Ureter (tissue), 1 donor: ENCODE data around the gene NKAIN2. TPM values are rescaled to one million over a fixed set of nuclear protein-coding genes. Genes with fewer than 3 reads are reported as not detected.
"Not testable (repeated sequence)": the region's sequence is repeated elsewhere in the genome, so short reads cannot be mapped to it uniquely, and the experiment has no call there.

Experiments
- DNase-seq: peaks from one replicate; pipeline ENCODE4 v3.0.0-alpha.2; 2020; ENCODE audit warnings: low spot score
- total RNA-seq: library from RNA; stranded (reverse); gene quantifications from one replicate; pipeline ENCODE4 v1.2.4, GENCODE V29; 2023
- donor health status: DM: yes; HTN: yes; CAD: no.

The NKAIN2 gene
- total RNA-seq, 1 donor from 2014 or later, result 0.73 TPM

GRCh38 chr6:124205921-124206320 lies 402.3 kb downstream of the NKAIN2 start:
- DNase-seq, result no peak

GRCh38 chr6:124223611-124224345 lies 420.1 kb downstream of the NKAIN2 start:
- DNase-seq, result no peak

GRCh38 chr6:124226396-124226795 lies 422.7 kb downstream of the NKAIN2 start:
- no peak for DNase-seq

DNA sequence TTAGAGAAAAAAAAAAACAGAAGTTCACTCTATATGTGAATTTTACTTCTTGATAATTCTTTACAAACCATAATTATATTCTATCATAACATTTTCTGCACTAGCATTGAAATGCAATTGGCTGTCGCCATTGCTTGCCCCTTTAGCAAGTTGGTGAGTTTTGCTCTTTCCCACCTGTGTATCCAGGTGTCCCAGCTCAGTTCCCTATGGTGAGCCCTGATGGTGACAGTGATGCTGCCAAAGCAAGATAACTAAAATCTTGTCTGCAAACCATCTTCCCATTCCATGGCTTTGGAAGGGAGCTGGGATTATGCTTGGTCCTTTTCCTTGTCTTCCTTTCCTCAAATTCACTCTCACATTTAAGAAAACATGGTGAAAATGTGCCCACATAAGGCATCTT lies 429.6 kb downstream of the NKAIN2 start:
- no peak for DNase-seq

- no peak for DNase-seq
Observed at GRCh38 chr6:124234801-124235200, 431.1 kb downstream of the NKAIN2 start.

GRCh38 chr6:124237911-124238310 lies 434.2 kb downstream of the NKAIN2 start:
- DNase-seq, result no peak

DNA sequence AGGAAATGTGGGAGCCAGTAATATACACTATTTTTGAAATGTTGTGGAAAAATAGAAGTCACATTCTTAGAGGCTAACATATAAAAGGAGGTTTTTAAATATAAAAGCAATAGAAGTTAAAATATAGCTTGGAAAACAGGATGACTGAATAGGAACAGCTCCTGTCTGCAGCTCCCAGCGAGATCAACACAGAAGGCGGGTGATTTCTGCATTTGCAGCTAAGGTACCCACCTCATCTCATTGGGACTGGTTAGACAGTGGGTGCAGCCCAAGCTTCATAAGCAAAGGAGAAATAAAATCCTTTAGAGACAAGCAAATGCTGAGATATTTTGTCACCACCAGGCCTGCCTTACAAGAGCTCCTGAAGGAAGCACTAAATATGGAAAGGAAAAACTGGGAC lies 434.7 kb downstream of the NKAIN2 start:
- DNase-seq, result not testable (repeated sequence)

DNA sequence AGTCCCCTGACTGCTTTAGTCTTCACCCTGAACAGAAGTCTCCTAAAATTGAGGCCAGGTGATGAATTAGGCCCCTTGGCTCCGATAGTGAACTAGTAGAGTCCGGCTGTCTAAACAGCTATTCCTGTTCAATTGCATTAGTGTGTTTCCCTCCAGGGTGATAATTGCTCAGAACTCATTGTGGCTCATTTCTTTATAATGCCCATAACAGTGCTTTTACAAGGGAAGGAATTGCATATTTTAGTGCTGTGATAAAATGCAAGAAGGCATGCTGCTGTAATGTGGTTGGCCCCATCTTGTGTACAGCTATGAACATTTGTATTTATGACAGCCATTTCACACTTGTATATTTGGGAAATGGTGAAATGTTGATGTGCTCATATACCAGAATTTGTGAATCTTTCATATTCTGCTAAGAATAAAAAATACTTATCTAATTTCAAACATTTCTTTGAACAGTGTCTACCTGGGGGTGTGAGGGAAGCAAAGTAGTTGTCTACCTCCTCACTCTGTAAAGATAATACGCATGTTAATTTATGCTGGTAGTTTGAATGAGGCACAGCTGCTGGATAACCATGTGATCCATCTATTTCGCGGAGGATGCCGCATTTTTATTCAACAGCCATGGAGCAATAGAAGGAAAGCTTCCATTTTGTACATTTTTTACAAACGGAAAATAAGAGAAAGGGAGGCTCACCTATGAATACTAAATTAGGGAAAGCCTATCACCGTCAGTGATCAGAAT lies 451.4 kb downstream of the NKAIN2 start:
- no peak for DNase-seq

DNA sequence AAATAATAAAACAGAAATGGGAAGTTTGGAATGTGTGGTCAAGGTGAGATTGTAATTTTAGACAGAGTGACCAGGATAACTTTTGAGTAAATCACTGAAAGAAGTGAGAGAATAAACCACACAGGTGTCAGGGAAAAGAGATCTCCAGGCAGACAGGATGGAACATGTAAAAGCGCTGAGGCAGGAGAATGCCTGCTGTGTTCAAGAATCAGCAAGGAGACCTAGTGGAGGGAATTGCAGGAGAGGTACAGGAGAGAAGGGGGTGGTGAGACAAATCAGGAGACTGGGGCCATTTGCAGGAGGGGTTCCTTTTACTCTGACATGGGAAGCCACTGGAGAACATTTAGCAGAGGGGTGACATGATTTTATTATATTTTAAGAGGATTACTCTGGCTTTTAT lies 456.7 kb downstream of the NKAIN2 start:
- DNase-seq, result no peak

- DNase-seq, result no peak
Observed at GRCh38 chr6:124269733-124270132, 466.1 kb downstream of the NKAIN2 start.

DNA sequence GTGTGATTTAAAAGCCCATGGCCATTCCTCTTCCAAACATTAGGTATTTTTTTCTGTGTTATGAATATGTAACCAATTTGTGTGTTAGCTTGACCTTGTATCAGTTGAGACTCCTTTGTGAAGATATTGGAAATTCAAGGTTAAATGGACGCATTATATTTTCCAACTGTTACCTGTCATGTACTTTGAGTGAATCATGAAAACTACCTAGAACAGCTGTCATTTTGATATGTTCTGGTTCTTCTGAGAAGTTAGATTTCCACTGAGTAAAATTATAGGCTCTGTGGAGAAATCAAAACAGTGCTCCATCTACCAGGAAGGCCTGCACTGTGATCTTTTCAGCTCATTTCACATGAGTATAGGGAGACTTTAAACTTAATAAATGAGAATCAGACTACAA lies 470.0 kb downstream of the NKAIN2 start:
- DNase-seq, result no peak

- DNase-seq, result no peak
Observed at GRCh38 chr6:124282541-124282940, 478.9 kb downstream of the NKAIN2 start.

DNA sequence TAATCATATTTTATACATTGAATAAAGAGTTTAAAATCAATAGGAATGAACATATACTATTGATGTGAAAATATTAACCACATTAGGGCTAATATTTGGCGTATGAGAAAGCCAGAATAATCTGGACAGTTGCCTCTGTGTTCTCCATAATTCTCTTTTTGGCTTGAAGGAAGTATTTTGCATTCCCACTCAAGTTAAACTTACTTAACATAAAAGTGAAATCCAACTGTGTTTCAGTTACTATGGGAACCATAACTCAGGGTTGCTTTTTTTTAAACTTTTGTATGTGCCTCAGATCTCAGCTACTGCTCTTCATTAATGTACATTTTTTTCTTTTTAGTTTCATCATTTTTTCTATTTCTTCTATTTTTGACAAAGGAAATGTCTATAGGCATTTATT lies 479.8 kb downstream of the NKAIN2 start:
- DNase-seq, result no peak

GRCh38 chr6:124285146-124285545 lies 481.5 kb downstream of the NKAIN2 start:
- DNase-seq, result no peak

GRCh38 chr6:124294574-124295200 lies 491.0 kb downstream of the NKAIN2 start:
- DNase-seq, result no peak

DNA sequence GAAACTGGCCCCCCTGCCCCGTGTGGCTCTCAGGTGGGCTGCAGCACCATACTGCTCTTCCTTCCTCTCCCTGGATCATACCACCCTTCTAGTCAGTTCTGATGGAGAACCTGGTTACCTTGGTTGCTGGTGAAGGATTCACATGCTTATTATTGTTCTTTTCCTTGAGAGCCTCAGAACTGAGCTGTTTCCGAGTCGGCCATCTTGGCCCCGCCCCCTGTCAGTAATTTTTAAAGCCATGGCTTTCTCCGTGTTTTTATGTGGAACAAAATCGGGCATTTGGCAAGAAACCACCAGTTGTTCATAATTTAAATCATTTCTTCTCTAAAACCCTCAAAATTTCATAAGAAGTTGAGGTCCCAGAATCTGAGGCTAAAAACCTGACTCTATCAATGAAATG lies 493.8 kb downstream of the NKAIN2 start:
- no peak for DNase-seq

DNA sequence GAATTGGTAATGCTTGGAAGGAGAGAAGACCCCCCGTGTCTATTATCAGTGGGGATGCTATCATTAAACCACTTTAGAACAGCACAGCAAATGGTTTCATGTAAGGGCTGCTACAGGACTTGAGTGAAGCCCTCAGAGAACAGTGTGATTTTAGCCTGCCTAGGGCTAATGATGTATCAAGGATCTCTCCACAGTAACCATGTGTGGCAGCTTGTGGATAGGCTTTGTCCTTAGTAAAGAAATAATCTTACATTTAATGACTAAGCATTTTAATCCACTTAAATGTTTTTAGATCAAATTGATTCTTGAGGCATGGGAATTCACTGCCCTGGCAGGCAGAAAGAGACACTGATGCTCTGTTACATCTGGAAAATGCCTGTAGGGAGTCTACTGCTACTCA lies 495.1 kb downstream of the NKAIN2 start:
- DNase-seq, result no peak

DNA sequence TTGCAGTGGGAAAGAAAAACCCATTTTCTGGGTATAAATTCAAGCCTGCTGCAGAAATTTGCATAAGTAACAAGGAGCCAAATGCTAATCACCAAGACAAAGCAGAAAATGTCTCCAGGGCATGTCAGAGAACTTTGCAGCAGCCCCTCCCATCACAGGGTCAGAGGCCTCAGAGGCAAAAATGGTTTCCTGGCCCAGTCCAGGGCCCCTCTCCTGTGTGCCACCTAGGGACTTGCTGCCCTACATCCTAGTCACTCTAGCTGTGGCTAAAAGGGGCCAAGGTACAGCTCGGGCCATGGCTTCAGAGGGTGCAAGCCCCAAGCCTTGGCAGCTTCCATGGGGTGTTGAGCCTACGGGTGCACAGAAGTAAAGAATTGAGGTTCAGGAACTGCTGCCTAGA lies 497.2 kb downstream of the NKAIN2 start:
- DNase-seq, result not testable (repeated sequence)

DNA sequence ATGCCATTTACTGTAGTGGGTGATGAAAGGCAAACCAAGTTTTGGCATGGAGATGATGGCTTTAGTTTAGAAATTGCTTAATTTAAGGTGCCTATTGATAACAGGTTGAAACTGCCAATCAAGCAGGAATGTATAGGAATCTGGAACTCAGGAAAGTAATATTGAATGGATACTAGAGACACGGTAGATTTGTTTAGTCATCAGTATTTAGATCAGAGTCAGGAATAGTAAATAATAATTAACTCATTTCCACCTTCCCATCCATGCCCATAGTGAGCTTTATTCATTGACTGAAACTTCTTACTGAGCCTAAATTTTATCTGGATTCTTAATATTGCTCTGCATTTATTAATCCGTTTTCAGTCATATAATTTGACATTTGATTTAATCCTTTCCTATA lies 500.3 kb downstream of the NKAIN2 start:
- no peak for DNase-seq

- no peak for DNase-seq
Observed at GRCh38 chr6:124310139-124310538, 506.5 kb downstream of the NKAIN2 start.

GRCh38 chr6:124319410-124319809 lies 515.7 kb downstream of the NKAIN2 start:
- DNase-seq, result no peak

DNA sequence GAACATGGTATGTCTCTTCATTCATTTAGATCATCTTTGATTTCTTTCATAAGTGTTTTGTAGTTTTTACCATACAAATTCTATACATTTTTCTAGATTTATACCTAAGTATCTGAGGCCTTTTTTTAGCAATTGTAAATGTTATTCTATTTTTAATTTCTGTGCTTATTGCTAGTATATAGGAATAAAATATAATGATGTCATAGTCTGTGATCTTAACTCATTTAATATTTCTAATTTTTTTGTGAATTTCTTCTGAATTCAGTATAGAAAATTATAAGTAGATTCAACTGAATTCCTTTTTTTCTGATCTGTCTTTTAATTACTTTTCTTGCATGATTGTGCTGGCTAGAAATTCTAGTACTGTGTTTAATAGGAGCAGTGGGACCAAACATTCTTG lies 520.6 kb downstream of the NKAIN2 start:
- no peak for DNase-seq

DNA sequence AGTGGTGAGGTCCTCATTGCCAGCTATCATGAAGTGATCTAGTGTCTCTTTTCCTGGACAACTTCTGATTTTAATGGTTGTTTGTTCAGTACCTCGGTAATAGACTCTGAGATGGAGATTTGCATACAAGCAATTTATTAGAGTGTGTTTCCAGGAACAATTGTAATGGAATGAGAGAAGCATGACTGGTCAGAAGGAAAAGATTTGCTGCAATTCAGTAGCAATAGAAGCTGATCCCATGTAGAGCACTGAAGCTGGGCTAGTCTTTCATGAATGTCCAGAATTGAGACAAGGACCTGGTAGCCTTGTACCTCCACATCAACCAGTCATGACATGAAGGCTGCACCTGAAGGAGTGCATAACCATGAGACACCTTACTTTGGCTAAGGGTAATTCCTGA lies 526.5 kb downstream of the NKAIN2 start:
- DNase-seq, result no peak
